GM12874 (cell line): ENCODE data around the gene ACSS2.

Source experiments
- TF ChIP-seq, protein P1 (sequence below): IDR thresholded peaks from 2 replicates; pipeline ENCODE4 v1.5.1; 2011; ENCODE audit warnings: low read depth, mild to moderate bottlenecking, control low read depth, low read length, moderate library complexity; ENCODE audit not compliant: insufficient read depth

The ACSS2 gene

DNA sequence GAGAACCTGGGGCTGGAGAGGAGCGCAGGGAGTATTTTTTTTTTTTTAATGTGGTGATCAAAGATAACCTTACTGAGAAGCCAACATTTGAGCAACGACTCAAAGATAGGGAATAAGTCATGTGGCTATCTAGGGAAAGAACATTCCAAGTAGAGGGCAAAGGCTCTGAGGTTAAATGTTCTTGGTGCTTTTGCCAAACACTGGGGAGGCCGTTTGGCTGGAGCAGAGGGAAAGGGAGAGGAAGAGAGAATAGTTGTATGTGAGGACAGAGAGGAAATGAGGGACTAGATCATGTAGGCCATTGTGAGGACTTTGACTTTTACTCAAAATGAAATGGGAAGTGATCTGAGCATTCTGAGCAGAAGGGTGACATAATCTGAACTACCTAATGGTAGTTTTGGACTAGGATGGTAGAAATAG lies 27.8 kb downstream of the ACSS2 start:
- TF ChIP-seq, protein P1, sequence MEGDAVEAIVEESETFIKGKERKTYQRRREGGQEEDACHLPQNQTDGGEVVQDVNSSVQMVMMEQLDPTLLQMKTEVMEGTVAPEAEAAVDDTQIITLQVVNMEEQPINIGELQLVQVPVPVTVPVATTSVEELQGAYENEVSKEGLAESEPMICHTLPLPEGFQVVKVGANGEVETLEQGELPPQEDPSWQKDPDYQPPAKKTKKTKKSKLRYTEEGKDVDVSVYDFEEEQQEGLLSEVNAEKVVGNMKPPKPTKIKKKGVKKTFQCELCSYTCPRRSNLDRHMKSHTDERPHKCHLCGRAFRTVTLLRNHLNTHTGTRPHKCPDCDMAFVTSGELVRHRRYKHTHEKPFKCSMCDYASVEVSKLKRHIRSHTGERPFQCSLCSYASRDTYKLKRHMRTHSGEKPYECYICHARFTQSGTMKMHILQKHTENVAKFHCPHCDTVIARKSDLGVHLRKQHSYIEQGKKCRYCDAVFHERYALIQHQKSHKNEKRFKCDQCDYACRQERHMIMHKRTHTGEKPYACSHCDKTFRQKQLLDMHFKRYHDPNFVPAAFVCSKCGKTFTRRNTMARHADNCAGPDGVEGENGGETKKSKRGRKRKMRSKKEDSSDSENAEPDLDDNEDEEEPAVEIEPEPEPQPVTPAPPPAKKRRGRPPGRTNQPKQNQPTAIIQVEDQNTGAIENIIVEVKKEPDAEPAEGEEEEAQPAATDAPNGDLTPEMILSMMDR, result no peak

DNA sequence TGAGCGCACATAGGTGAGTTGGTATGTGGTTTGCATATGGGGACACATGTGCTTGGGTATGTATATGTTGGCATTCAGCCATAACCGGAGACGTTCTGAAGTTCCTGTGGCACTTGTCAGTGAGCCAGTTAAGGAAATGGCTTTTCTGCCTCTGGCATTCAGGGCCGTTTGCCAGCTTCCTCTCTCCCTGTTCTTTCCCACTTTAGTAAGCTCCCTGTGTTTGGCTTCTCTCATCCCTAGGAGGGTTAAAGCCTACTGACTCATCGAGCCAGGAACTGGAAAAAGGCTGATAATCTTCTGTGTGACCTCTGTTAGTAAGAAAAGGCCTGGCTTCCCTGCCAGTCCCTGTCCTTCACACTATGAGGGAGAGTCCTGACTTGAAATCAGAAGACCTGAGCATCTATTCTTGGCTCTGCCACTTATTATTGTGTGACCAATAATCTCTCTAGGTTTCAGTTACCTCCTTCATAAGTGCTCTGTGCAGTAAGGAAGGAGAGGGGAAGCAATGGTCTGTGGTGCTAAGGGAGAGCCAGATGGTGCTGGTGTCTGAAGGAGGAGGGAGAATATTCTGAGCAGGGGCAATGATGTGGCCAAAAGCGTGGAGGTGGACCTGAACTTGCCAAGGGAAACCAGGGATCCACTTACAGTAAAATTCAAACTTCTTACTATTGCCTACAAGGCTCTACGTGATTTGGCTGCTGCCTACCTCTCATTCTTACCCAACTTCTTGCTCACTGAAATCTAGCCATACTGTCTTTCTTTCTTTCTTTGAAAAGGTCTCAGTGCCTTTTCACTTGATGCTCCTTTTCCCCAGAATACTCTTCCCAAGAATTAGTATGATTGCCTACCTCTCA lies 31.4 kb downstream of the ACSS2 start:
- TF ChIP-seq, protein P1, result no peak

DNA sequence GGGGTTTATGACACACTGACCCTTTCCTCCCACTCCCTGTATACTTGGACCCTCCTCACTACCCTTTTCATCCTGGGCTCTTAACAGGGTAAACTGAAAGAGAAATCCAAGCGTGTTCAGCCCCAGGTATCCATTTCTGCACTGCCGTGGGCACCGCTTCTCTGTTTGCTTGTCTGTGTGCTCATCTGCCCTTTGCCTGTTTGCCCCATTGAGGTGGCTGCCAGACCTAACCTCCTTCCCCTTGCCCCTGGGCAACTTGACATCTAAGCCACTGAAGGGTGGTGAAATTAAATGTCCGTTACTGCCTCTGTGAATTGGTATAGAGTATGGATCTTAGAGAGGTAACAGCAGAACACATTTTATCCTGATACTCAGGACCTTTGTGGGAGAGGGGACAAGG lies 38.7 kb downstream of the ACSS2 start:
- TF ChIP-seq, protein P1, result no peak

DNA sequence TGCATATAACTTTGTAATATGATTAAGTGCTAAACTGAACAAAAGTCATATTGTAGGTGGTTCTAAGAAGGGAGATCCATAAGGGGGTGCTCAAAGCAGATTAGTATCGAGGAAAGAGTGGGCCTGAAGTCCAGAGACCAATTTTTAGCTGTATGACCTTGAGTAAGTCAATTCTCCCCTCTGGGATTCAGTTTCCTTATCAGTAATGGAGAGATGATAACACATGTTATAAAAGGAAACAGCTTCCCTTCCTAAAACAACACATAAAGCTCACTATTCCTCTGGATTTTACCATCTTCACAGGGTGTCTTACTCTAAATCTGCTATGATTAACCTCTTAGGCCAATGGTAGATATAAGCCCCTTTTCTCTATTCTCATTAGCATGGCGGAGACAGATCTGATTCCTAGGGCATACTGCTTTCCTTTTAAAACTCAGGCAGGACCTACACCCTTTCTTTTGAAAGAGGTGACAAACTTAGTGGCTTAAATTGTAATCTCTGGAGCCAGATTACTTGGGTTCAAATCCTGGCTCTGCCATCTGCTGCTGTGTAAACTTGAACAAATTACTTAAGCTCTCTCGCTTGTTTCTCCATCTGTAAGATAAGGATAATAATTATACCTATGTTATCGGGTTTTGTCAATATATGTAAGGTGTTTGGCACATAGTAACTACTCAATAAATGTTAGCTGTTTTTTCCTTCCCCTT lies 39.5 kb downstream of the ACSS2 start:
- TF ChIP-seq, protein P1, result no peak

DNA sequence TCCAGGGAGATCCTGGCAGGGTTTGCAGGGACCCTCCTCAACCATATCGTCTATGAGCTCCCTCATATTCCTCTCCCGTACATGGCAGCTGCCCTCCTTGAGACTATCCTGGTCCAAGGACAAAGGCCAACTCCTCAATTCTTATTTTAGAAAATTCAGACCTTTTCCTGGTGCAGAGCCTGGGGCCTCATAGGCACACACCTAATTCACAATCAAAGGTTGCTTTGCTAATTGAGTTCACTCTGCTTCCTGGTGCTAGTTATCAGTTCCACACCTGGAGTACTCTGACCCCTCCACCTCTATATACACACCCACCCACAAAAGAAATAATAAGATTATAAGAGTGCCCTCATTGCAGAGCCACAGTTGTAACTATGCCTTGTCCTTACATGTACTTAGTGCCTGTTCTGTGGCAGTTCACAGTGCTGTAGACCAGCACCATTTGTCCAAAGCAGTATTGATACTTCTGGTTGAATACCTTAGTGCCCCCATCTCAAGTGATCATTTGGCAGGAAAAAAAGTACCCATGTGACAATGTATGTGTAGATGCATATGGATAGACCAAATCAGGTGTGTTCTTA lies 40.5 kb downstream of the ACSS2 start:
- TF ChIP-seq, protein P1, result no peak

DNA sequence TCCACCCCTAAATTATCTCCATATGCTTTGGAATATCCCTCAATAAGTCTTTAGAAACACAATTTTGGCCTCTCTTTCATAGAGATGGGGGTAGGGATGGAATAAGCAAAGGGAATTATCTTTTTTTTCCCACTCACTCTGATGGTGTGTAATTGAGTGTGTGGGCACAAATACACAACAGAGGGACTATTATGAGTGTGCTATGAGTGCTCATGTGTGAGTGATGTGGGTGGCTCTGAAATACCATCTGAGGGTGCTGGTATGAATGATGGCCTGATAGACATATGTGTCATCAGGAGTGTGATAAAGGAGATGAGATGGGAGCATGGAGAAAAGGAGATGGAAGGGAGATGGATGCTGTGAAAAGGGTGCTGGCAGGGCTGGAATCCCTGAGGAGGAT lies 43.6 kb downstream of the ACSS2 start:
- TF ChIP-seq, protein P1, result no peak

DNA sequence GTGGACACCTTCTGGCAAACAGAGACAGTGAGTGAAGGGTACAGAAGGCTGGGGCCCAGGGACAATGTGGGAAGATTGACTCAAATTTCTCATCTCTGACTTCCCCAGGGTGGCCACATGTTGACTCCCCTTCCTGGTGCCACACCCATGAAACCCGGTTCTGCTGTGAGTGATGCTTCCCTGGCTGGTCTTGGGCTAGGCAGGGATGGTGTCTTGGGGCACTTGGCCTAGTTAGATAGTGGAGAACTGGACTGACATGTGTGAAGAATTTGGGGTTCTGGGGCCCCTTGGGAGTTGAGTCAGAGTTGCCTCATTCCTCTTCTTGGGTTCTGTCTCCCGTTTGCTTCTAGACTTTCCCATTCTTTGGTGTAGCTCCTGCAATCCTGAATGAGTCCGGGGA lies 45.0 kb downstream of the ACSS2 start:
- TF ChIP-seq, protein P1, result no peak
